GM18498 (cell line): Measurements from ENCODE around the gene TDRD7.

Source experiments
- ATAC-seq: cut with Tn5 transposase; IDR thresholded peaks from one replicate; pipeline ENCODE4 v1.9.1; 2021; ENCODE audit warnings: mild to moderate bottlenecking, moderate library complexity; ENCODE audit not compliant: unreplicated experiment

The TDRD7 gene, protein sequence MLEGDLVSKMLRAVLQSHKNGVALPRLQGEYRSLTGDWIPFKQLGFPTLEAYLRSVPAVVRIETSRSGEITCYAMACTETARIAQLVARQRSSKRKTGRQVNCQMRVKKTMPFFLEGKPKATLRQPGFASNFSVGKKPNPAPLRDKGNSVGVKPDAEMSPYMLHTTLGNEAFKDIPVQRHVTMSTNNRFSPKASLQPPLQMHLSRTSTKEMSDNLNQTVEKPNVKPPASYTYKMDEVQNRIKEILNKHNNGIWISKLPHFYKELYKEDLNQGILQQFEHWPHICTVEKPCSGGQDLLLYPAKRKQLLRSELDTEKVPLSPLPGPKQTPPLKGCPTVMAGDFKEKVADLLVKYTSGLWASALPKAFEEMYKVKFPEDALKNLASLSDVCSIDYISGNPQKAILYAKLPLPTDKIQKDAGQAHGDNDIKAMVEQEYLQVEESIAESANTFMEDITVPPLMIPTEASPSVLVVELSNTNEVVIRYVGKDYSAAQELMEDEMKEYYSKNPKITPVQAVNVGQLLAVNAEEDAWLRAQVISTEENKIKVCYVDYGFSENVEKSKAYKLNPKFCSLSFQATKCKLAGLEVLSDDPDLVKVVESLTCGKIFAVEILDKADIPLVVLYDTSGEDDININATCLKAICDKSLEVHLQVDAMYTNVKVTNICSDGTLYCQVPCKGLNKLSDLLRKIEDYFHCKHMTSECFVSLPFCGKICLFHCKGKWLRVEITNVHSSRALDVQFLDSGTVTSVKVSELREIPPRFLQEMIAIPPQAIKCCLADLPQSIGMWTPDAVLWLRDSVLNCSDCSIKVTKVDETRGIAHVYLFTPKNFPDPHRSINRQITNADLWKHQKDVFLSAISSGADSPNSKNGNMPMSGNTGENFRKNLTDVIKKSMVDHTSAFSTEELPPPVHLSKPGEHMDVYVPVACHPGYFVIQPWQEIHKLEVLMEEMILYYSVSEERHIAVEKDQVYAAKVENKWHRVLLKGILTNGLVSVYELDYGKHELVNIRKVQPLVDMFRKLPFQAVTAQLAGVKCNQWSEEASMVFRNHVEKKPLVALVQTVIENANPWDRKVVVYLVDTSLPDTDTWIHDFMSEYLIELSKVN

DNA sequence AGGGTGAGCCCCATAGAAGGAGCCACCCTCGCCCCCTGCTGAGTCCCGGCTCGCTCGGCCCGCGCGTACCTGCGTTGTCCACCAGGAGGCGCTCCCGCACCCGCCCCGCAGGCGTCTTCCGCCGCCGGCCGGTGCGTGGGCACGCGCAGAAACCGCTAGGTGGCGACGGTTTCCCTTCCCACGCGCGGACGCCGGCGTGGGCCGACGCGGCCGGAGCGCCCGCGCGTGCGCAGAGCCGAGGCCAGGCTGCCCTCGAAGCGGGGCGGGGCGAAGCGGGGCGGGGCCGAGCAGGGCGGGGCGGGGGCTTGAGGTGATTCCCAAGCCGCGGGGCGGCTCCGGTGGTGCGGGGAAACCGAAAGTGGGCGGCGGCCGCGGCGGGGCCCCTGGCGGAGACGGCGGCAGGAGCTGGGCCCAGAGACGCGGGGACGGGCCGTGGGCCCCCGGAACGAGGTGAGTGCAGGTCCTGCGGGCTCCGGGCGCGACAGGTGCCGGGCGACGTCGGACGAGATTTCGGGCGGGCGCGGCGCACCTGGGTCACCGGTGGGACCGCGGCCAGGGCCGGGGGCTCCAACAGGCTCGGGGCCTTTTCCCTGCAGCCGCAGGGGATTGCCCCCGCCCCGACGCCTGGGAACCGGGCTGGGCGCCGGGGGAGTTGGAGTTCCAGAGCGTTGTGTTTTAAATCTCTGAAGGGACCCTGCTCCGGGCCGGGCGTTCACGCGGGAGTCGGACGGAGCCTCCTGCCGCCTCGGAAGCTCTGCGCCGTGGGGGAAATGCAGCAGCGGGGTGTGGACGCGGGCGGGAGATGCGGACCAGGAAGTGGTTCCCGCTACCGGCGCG, at the start of gene TDRD7:
Gene TDRD7 (plus strand): TSS at position 308 of the 837 bp plus-strand sequence. CDS start 16,370 bp downstream, outside the sequence.
- peak; percentile 89 for ATAC-seq

DNA sequence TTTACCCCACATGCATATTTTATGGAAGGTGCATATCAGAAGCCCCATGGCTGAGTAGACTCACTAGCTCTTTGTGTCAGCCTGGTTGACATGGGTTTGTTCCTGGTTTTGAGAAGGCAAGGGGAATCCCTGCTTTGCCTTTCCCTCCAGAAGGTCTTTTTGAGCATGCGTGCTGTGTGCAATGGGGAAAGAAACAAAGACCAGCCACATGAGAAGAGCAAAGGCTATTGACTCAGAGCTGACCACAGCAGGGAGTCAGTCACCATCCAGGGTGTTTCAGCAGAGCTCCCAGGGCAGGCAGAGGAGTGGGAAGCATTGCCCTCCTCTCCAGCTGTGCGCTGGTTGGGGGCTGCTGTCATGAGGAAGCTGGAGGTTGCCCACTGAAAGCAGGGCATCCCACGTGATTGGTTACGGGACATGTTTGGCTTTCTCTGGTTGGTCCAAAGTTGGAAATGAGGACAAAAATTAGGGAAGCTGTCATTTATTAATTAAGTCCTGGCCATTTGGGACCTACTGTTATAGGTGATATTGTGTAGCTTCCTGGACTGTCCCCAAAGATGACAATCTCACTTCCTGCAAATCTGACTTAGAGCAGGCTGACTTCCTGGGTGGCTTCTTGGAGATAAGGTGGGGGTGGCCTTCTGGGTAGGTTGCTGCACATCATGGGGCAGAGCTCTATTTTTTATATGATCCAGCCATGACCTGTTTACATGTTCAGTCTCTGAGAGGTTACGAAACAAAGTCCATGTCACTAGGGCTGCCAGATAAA, 48.9 kb upstream of the TDRD7 start:
- ATAC-seq: no peak

DNA sequence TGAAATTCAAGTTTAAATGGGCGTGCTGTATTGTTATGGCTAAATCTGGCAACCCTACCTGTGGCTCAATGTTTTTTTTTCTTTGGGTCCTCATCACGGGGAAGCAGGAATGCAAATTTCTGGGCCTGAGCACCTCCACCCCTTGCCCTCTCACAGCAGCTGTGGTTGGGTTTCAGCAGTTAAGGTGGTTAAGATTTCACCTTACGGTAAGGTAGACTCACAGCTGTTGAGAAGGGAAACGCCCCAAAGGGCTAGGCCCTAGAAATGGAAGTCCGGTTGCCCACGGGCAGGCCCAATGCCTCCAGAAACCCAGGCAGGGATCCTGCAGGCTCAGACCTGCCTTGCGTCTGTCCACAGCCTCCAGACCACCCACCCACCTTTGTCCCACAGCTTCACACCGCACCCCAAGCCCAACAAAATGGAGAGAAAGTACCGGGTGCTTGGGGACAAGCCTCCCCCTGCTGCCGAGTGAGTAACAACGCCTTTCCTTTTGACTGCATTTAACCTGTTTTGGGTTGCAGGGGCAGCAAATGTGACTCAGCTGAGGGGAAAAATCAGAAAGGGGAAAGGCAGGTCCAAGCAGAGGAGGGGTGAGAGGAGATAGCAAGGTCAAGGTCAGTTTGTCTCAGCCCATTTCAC, 48.1 kb upstream of the TDRD7 start:
- ATAC-seq: no peak

DNA sequence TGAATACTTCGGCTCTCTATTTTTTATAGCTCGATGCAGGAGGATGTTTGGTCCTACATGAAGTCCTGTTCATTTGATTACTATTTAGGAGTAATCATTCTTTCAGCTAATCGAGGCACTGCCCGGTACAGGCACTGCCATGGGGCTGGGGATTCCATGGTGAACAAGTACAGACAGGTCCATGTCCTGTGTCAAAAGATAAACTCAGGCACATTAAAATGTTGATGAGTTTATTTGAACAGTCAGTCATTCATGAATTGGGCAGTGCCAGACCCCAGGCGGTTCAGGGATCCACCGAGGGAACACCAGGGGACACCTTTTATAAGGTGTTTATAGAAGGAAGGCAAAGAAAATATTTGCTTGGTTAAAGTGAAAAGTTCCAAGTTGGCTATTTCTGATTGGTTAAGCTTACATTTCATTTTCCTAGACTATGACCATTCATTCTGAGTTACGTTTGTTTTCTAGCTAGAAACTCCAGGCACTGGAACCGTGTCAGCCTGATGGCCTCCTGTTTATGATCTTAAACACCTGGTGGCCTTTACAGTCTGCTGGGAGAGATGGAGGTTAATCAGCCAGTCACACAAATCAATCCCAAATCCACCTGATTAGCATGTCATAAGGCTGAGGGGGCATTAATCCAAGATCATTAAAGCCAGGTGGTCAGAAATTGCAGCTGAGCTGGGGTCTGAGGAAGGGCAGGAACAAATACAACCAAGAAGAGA, 47.0 kb upstream of the TDRD7 start:
- ATAC-seq: no peak

DNA sequence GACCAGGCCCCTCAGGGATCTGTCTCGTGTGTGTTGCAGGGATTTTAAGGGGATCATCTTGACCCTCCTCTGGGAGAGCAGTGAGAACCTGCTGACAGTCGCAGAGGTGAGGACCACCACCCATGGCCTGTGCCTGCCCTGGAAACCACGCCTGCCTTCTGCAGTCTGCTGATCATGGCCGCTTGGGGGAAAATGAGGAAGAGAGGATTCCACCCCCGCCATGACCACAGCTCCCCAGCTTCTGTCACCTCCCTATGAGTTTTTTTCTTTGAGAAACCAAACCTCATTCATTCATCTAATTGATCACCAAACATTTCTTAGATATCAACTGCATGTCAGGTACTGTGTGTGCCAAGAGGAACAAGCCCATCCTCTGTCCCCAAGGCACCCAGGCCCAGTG, 46.3 kb upstream of the TDRD7 start:
- ATAC-seq: no peak

DNA sequence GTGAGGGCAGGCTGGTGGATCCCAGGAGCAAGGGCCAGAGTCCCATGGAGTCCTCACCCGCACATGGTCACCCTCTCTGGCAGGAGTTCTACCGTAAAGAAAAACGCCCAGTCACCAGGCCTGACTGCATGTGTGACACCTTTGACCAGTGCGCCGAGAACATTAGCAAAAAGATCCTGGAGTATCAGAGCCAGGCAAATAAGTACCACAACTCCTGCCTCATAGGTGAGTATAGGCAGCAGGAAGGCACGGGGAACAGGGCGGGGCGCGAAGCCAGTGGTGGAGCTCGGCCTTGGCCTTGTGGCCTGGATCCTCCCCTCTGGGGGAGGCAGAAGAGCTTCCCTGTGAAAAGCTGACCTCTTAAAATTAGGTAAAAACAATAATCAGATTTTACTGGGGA, 45.4 kb upstream of the TDRD7 start:
- no peak for ATAC-seq

DNA sequence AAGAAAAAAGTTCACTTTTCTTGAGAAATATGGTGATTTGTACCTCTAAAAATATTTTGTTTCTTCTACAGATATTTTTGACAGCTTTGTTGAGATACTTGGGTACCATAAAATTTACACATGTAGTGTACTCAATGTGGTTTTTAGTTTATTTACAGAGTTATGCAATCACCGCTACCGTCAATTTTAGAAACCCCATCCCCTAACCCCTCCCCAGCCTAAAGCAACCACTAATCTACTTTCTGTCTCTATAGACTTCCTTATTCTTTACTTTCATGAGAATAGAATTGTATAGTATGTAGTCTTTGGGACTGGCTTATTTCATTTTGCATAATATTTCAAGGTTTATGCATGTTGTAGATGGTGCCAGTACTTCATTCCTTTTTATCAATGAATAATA, 45.0 kb upstream of the TDRD7 start:
- ATAC-seq: peak; percentile 50

DNA sequence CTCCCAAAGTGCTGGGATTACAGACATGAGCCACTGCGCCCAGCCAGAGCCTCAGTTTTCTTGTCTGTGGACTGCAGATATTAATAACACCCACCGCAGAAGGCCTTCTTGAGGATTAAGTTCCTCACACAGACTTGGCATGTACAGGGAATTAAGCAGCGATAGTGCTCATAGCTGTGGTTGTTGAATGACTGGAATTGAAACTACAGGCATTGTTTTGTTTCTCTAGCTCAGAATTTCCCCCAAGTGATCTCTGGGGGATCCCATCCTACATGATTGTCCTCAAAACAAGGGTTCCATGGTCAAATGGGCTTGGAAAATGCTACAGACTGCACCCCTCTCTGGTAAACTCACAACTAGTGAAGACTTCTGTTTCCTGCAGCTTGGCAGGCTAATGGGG, 44.2 kb upstream of the TDRD7 start:
- ATAC-seq: no peak

DNA sequence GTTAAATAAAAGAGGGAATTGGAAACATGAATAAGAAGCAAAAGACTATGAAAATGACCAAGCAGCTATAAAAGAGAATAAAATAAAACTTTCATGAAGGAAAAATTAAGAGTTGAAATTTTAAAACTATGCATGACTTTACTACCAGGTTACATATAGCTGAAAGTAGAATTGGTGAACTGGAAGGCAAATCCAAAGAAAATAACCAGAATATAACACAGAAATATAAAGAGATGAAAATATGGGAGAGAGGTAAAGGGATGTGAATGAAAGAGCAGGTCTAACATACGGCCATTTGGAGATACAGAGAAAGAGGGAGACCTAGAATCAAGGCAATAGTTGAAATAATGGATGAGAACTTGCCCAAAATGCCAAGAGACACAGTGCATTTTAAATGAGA, 42.9 kb upstream of the TDRD7 start:
- ATAC-seq: no peak

DNA sequence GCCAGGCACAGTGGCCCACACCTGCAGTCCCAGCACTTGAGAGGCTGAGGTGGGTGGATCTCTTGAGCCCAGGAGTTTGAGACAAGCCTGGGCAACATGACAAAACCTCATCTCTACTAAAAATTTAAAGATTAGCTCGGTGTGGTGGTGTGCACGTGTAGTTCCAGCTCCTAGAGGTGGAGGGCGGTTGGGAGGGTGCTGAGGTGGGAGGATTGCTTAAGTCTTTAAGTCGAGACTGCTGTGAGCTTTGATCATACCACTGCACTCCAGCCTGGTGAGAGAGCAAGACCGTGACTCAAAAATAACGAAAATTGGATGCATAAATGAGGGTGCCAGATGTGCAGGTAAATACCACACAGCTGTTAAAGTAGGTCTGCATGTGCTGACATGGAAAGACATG, 39.3 kb upstream of the TDRD7 start:
- no peak for ATAC-seq

DNA sequence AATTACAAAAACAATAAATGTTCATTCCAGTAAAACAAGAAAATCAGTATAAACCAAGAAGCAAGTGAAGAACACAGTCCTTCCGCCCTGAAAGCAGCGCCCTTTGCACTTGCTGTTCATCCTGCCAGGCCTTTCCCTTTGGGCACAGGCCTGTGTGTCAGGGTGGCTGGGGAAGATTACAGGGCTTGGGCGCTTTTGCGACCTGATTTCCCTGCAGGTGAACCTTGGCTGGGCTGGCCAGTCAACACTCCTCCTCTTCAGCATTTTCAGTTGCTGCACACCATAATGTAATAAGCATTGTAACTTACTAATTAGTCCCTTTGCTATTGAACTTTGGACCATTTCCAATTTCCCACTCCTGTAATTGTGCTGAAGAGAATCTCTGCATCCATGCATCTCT, 38.6 kb upstream of the TDRD7 start:
- no peak for ATAC-seq

DNA sequence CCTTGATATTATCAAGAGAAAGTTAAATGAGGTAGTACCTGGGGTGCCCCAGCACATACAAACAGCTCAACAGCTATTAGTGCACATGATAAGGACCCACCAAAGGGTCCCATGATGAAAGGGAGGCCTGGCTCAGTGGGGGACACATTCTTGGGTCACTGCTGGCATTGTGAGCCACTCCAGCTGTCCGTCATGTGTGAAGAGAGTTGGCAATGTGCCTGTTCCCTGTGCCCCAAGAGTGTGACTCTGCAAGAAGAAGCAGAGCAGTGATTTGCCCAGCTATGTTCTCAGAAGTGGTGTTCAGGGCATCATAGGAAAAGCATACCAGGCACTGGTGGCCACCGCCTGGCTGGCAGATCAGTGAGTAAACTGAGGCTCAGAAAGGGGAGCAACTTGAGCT, 37.1 kb upstream of the TDRD7 start:
- no peak for ATAC-seq

DNA sequence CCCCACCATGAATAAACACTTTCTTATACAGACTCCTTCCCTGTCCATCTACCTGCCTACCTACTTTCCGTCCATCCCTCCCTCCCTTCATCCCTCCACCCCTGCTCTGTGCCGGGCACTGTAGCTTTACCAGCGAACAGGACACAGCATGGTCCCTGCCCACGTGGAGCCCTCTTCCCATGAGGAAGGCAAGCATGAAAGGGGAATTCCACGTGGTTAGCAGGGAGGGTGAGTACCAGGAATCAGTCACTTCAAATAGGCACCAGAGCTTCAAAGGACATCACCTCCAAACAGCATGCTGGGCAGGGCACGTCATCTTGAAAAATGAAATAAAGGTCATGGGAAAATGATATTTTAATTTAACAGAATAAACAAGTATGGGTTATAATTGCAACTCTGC, 35.0 kb upstream of the TDRD7 start:
- ATAC-seq: no peak

DNA sequence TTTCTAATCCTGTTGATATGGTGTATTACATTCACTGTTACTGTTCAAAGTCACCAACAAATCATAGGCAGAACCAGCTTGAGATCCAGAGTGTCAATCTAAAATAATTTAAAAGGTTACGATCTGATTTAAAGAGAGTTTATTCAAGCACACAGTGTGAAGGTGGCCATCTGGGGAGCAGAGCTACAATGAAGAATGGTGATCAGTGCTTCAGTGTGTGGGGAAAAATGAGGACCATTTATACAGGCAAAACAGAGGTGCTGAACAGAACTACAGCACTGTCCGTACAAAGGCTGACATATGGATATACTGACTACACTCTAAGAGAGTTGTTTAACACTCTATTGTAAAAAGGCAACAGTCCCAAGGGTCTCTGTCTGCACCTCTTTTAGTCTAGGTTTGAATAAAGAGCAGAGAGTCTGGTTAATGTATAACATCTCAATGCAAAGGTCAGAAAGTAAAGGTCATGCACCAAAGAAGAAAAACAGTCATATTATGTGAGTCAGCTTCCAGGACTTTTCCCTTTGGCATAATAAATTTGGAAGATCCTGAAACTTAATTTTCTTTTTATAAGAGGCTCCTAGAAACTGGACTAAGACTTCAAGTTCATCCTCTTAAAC, 29.7 kb upstream of the TDRD7 start:
- ATAC-seq: no peak

DNA sequence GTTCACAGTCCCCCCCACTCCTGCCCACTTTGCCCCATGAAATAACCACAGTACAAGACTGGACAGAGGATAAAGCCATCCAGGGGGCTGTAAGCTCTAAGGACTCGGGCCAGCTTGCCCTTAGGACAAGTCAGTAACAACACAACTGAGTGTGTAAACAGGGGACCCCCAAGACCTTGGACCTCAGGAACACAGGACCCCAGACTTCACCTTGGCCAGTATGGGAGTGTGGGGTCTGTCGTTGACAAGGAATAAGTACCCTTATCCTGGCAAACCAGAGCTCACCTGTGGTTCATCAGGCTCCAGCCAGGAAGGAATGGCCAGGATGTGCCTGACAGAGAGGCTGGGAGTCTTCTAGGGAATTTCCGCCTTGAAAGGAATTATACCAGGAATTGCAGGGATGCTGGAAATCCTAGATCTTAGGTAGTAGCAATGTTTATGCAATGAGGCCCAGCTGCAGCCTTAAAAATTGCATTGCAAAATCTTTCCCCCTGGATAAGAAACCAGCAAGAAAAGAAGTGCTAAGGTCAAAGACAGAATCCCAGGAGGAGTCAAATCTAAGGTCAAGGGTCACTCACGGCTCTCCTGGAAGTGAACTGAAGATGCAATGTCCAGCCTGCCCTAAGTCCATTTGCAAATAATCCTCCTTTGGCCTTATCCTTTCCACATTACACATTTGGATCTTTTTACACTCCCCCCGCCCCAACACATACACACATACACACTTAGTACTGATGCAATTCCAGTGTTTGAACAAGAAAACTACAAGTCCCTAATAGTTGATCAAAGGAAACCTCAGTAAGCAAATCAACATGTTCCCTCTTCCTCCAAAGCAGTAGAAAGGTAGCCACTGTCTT, 27.3 kb upstream of the TDRD7 start:
- no peak for ATAC-seq

DNA sequence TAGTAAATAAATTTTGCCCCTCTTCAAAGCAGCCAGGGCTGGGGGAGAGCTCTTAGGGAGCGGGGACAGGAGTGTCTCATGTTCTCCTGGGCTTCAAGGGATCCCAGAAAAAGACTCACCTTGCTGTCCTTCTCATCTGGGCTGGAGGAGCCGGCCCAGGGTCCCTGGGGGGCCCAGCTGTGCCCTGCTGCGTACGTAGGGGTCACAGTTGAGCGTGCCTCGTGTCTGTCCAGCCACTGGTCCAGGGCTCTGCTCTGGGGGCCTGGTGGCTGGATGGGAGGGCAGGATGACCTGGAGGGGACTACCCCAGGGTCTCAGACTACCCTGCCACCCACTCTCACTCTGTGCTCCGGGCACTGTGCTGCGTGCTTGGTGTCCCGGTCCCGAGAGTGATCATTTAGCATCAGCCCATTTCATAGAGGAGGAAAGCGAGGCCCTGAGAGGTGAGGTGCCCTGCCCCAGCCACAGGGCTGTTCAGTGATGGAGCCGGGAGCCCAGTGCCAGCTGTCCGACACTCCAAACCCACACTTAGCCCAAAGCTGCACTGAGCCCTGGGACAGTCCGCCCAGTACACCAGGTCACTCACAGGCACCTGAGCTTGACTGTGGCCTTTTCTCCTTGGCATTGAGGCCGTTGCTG, 26.2 kb upstream of the TDRD7 start:
- ATAC-seq: no peak

DNA sequence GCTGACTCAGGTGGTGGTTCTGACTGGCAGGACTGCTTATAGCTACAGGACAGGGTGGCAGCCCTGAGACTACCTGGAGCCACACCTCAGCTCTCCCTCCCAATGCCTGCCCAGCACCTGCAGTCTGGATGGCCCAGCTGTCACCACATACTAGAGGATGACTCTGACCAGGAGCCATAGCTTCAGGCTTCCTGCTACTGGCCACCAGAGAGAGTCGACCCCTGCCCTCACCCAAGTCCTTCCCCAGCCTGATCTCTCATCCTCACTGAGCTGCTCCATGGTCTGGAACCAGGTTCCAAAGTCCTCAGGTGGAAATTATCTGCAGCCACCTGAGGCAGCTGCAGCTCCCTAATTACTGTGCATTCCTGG, 25.6 kb upstream of the TDRD7 start:
- no peak for ATAC-seq
